Jurkat, Clone E6-1 (cell line): ENCODE data around the gene STK33.

Source experiments
- DNase-seq: peaks from one replicate; pipeline ENCODE4 v3.0.0-alpha.2; 2011; ENCODE audit warnings: low read depth, low spot score
- H3K4me3 ChIP-seq: 2 replicates; pipeline ENCODE4 v1.5.1; 2011; ENCODE audit warnings: mild to moderate bottlenecking, low read length, control low read depth, moderate library complexity

STK33 gene

GRCh38 chr11:8365216-8365941, 228.6 kb downstream of the STK33 start:
- no peak for DNase-seq
- H3K4me3 ChIP-seq, result no peak overlapping the region

GRCh38 chr11:8363921-8364320, 230.1 kb downstream of the STK33 start:
- no peak for DNase-seq
- no peak overlapping the region for H3K4me3 ChIP-seq

GRCh38 chr11:8362899-8363298, 231.1 kb downstream of the STK33 start:
- H3K4me3 ChIP-seq, result no peak overlapping the region
- no peak for DNase-seq

- H3K4me3 ChIP-seq, result no peak overlapping the region
- DNase-seq, result no peak
Measured at GRCh38 chr11:8362491-8362890, 231.5 kb downstream of the STK33 start.

- H3K4me3 ChIP-seq, result no peak overlapping the region
- DNase-seq, result no peak
Measured at GRCh38 chr11:8361664-8362210, 232.3 kb downstream of the STK33 start.

- no peak overlapping the region for H3K4me3 ChIP-seq
- DNase-seq, result no peak
Measured at GRCh38 chr11:8361206-8361605, 232.8 kb downstream of the STK33 start.

- no peak for DNase-seq
- H3K4me3 ChIP-seq, result no peak overlapping the region
Measured at GRCh38 chr11:8360086-8360828, 233.8 kb downstream of the STK33 start.

- no peak for DNase-seq
- no peak overlapping the region for H3K4me3 ChIP-seq
Measured at GRCh38 chr11:8359521-8359920, 234.5 kb downstream of the STK33 start.

- no peak overlapping the region for H3K4me3 ChIP-seq
- no peak for DNase-seq
Measured at GRCh38 chr11:8357891-8358566, 236.0 kb downstream of the STK33 start.

GRCh38 chr11:8357505-8357888, 236.5 kb downstream of the STK33 start:
- no peak overlapping the region for H3K4me3 ChIP-seq
- no peak for DNase-seq

- no peak for DNase-seq
Measured at GRCh38 chr11:8356721-8357504, 237.1 kb downstream of the STK33 start.

GRCh38 chr11:8356216-8356615, 237.8 kb downstream of the STK33 start:
- no peak overlapping the region for H3K4me3 ChIP-seq
- DNase-seq, result no peak

More at GRCh38 chr11:8356721-8357504, 237.1 kb downstream of the STK33 start:
- H3K4me3 ChIP-seq, result no peak overlapping the region

- no peak overlapping the region for H3K4me3 ChIP-seq
- DNase-seq, result no peak
Measured at GRCh38 chr11:8355416-8355742, 238.6 kb downstream of the STK33 start.

- peak; percentile 48 for DNase-seq
- peak overlapping the region; percentile 15 for H3K4me3 ChIP-seq
Measured at GRCh38 chr11:8354622-8355415, 239.2 kb downstream of the STK33 start.

GRCh38 chr11:8352876-8353505, 241.0 kb downstream of the STK33 start:
- H3K4me3 ChIP-seq, result no peak overlapping the region
- no peak for DNase-seq

- no peak for DNase-seq
- H3K4me3 ChIP-seq, result no peak overlapping the region
Measured at GRCh38 chr11:8352103-8352875, 241.7 kb downstream of the STK33 start.

GRCh38 chr11:8351223-8351622, 242.8 kb downstream of the STK33 start:
- no peak for DNase-seq
- no peak overlapping the region for H3K4me3 ChIP-seq
